GM18508 (cell line): ENCODE measurements around the gene SYNM.

ENCODE experiments used
- ATAC-seq: cut with Tn5 transposase; IDR thresholded peaks from one replicate; pipeline ENCODE4 v1.9.1; 2021; ENCODE audit warnings: moderate number of reproducible peaks; ENCODE audit not compliant: insufficient read depth, unreplicated experiment

Gene SYNM

GRCh38 chr15:99121691-99122410 is 17.0 kb downstream of the SYNM start:
- ATAC-seq = no peak

GRCh38 chr15:99122831-99123712 is 18.2 kb downstream of the SYNM start:
- no peak for ATAC-seq

- ATAC-seq = no peak
These were observed 19.0 kb downstream of the SYNM start for GRCh38 chr15:99123713-99124451.

- no peak for ATAC-seq
These were observed 19.8 kb downstream of the SYNM start for GRCh38 chr15:99124641-99125040.

- ATAC-seq = no peak
These were observed 20.4 kb downstream of the SYNM start for GRCh38 chr15:99125061-99125891.

GRCh38 chr15:99126131-99126588 is 21.3 kb downstream of the SYNM start:
- no peak for ATAC-seq

GRCh38 chr15:99126930-99127329 is 22.1 kb downstream of the SYNM start:
- ATAC-seq = no peak

- no peak for ATAC-seq
These were observed 22.9 kb downstream of the SYNM start for GRCh38 chr15:99127773-99128172.

GRCh38 chr15:99128411-99128810 is 23.5 kb downstream of the SYNM start:
- ATAC-seq = no peak

- no peak for ATAC-seq
These were observed 24.8 kb downstream of the SYNM start for GRCh38 chr15:99129644-99130043.

GRCh38 chr15:99130314-99130713 is 25.4 kb downstream of the SYNM start:
- ATAC-seq = no peak

GRCh38 chr15:99130765-99131440 is 26.0 kb downstream of the SYNM start:
- ATAC-seq = no peak

GRCh38 chr15:99131441-99132023 is 26.7 kb downstream of the SYNM start:
- ATAC-seq = no peak

- no peak for ATAC-seq
These were observed 27.2 kb downstream of the SYNM start for GRCh38 chr15:99132122-99132521.

GRCh38 chr15:99132634-99133287 is 27.9 kb downstream of the SYNM start:
- ATAC-seq = no peak

GRCh38 chr15:99134317-99134821 is 29.5 kb downstream of the SYNM start:
- no peak for ATAC-seq

GRCh38 chr15:99135194-99135593 is 30.3 kb downstream of the SYNM start:
- ATAC-seq = no peak

- ATAC-seq = no peak
These were observed 32.2 kb downstream of the SYNM start for GRCh38 chr15:99137111-99137546.
